NAMALWA (cell line): ENCODE measurements around the gene ZBTB33.

Source experiments
- DNase-seq: peaks from one replicate; pipeline ENCODE4 v3.0.0-alpha.2; 2015; ENCODE audit warnings: low spot score

The ZBTB33 gene

DNA sequence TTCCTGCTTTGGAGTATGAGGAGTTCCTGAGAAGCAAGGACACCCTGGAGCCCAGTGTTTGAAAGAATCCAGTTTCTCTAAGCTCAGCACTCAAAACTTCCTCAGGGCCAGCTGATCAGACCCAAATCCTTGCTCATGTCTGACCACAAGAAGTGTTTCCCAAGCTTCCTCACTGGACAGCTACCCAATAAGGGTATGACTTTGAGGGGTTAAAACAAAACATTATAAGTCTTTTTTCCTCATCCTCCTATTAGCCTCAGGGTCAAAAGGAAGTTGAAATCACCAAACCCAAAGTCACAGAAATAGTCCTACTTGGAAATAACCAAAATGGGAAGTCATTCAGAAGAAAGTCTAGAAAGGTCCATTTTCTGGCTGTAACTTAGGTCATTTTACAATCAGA lies 13.7 kb downstream of the ZBTB33 start:
- DNase-seq, result no peak

DNA sequence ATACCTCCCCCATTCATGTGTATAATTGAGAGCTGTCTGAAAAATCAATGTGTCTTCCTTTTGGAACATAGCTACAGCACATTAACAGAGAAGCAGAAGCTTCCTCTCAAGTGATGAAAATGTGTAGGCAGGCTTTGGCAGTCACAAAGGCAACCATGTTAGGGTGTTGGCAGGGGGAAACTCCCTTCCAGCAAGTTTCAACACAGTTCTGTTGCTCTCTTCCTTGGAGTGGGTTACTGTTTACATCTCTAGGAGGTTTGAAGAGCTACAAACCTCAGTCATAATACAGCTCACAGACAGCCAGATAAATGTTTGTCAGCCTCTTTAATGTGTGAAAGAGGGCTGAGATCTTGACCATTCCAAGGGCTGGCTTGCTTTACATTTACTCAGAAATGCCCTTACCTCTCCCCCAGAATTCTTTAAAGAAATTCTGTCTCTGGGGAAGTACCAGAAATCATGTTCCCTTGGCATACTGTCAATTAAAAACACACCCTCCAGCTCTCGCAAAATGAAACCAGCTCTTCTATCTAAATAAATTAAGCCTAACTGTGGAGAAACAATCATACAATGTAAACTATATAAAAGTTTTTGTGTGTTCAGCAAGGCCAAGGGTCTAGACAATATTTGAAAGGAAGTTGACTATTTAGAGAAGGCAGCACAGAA lies 18.9 kb downstream of the ZBTB33 start:
- DNase-seq, result no peak

DNA sequence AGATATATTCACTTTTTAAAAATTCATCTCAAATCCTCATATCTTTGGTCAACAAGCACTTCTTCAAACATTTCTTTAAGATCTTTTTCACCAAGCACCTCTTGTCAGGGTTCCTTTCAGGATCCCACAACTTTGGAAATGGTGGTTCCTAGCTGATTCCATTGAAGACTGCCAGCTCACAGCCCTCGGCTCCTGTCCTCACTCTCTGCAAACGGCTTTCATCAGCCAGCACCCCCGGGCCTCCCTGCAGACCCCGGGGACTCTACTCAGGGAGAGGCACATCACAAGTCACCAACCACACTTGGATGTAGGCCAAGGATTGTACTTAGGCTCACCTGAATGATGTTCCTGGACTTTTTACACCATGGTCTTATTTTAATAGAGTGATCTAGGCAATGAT lies 20.0 kb downstream of the ZBTB33 start:
- no peak for DNase-seq

- no peak for DNase-seq
Observed at GRCh38 chrX:120271218-120271617, 20.6 kb downstream of the ZBTB33 start.

DNA sequence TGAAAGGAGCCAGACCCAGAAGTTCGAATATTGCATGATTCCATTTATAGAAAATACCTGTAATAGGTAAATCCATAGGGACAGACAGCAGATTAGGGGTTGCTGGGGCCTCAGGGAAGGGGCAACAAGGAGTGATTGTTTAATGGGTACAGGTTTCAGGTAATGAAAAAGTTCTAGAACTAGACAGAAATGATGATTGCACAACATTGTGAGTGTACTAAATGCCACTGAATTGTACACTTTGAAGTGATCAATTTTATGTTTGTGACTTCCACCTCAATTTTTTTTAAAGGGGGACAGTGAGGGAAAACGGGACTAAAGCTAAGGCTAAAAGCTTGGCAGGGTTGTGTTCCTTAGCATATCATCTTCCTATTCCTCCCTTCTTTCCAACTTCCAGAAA lies 23.5 kb downstream of the ZBTB33 start:
- DNase-seq, result no peak

- no peak for DNase-seq
Observed at GRCh38 chrX:120274958-120275357, 24.3 kb downstream of the ZBTB33 start.

DNA sequence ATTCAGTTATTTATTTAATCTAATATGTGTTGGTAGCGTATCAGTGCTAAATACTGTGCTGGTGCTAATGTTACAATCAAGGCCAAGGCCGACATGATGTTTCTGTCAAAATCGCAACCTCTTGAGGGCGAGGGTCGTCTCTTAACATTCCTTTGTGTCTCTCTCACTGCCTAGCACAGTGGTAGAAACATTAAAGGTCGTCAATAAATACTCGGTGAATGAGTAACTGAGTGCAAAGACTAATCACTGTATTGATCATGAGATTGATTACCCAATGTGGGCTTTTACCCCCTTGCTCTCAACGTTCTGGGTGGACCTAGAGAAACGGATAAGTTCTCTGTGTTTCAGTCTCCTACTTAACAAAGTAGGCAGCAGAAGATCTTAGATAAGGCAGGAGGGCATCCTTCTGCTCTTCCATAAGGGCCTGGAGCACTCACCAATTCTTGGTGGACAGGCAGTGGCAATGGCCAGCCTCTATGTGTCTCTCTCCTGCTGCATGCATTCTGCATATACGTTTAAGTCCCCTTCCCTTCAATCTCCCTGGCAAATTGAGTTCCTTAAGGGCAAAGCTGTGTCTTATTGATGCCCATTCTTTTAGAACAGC lies 30.5 kb downstream of the ZBTB33 start:
- DNase-seq, result no peak

DNA sequence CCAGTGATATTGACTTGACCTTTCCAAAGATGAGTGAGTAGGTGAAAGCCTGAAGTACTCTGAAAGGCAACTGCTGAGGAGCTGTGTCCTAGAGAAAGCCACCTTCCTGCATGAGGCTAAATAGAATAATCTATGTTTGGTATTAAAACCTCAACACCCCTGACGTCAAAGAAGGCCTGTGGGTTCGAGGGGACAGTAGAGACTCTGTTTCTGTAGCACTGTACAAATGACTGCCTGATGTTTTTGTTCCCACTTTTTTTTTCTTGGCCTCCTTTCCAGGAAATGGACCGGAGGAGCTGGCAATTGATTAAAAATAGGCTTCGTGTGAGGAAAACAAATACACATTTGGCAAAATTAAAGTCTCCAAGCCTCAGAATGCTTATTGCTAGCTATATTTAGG lies 31.1 kb downstream of the ZBTB33 start:
- no peak for DNase-seq

DNA sequence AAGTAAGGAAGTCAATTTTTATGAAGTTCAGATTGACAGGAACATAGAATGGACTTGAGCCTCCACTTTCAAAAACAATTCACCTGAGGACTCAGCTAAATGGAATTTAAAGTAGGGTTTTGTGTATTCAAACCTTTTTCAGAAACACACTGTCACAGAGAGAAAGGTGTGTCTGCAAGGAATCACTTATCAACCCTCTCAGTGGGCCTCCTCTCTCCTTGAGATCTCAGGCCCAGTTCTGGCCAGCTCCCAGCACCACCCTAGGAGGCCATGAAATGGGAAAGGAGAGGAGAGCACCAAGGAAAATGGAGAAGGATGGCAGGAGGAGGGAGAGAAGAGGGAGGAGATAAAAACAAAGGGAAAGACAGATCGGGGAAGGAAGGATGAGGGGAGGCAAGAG lies 32.1 kb downstream of the ZBTB33 start:
- DNase-seq, result no peak

GRCh38 chrX:120286733-120287512 lies 36.3 kb downstream of the ZBTB33 start:
- DNase-seq, result no peak

GRCh38 chrX:120287513-120288112 lies 37.0 kb downstream of the ZBTB33 start:
- DNase-seq, result no peak

DNA sequence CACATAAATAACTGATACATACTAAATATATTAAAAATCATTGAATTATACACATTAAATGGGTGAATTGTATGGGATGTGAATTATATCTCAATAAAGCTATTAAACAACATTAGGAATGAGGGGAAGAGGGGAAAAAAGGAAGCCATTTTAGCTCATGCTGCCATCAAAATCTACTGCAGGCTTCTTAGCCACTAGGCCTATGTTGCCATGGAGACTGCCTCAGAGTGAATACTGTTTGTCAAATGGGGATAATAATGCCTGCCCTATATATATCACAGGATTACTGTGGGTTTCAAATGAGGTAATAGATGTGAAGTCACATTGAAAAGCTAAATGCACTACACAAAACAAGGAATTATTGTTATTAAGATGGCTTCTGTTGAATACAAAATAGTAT lies 39.5 kb downstream of the ZBTB33 start:
- no peak for DNase-seq

DNA sequence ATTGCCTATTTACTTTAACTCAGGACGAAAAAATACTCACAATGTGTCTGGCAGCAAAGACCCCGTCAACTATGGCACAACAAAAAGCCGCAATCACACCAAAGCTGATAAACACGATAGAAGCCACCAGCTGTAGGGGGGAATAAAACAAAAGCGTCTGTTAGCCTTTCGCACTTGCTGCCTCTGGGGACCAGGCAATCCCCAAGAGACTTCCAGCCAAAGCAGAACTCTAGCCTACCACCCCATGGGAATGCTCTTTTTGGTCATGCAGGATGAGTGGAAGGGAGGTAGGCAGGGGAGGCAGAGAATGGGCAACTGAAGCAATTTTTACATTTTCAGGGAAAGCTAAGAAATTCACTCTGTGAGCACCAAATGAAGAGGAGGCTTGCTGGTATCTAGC lies 40.6 kb downstream of the ZBTB33 start:
- DNase-seq, result no peak

GRCh38 chrX:120293015-120293414 lies 42.4 kb downstream of the ZBTB33 start:
- DNase-seq, result no peak

DNA sequence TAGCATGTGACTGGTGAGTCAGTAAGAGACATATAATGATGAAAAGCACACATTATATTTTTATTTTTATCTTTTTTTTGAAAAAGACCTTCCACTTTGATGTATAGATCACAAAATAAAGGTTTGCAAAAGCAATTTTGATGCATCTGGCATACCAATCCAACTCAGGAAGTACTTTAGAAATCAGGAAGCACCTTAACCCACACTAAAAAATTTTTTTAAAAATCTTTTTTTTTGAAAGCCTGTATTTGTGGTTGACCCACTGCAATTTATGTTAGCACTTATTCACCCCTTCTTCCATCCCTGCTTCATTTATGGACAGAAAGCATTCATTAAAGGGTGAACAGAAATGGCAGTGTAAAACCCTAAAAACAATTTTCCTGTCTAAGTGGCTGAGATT lies 44.0 kb downstream of the ZBTB33 start:
- DNase-seq, result no peak

DNA sequence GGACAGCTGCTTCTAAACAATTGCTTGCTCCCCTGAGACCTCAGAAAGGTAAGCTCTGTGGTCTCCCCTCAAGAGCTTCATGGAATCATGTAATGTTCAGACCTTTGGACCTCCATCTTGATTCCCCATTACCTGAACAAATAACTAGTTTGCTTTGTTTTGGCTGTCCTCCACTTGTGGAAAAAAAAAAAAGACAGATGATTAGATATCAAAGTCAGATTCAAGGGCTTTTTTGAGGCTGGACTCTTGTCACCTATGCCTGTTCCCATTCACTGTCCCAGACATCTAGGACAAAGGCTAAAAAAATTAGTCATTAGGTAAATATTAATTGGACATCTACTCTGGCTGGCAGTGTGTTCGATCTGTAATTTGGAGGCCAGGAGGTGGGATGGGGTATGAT lies 47.3 kb downstream of the ZBTB33 start:
- DNase-seq, result no peak

DNA sequence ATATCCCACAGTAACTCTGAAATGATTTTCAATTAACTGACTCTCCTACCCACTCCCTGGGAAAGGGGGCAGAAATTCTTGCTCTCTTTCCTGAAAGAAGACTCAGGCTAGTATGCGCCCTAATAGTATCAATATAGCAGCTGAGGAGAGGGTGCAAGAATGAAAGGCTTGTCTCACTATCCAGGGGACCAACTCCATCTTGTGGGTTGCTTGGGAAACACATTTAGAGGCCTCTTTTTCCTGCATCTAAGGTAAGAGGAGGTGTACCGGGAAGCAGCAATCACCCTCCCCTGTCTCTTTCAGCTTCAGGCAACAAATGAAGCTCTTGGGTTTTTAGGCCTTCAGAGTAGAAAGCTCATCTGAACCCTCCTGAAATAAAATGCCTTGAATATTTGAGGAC lies 49.3 kb downstream of the ZBTB33 start:
- DNase-seq, result no peak

DNA sequence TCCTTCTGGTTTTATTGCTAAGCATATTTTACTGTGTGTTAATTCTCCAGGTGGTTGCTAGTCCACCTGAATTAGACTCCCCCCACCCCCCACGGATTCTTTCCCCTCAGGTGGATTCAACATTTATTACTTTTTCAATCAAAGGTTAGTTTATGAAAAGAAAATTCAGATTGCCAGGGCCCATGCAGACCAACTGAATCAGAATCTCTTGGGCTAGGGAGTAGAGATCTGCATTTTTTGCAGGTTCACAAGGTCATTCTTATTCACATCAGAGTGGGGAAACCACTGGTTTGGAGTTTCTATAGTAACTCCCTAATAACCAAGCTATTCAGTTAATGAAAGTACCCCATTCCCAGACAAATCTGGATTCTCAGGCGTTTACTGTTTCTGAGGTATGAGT lies 50.9 kb downstream of the ZBTB33 start:
- DNase-seq, result no peak

DNA sequence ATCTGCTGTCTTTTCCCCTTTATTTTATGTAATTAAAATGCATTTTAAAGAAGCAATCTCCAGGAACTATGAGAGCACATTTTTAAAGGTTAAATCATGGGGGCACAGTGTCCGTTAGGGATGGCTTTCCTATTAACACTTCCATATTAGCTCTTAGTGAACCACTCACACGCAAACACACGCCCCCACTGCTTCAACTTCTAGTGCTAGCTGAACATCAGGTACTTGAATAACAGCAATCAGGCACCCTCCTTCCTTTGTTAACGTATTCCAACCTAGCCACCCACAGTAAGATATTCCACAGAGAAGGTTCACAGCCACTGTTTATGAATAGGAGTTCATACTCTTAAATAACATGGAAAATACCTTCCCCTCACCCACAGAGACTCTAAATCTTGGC lies 51.3 kb downstream of the ZBTB33 start:
- DNase-seq, result peak; percentile 11

- DNase-seq, result peak; percentile 65
Observed at GRCh38 chrX:120302434-120302833, 51.8 kb downstream of the ZBTB33 start.

GRCh38 chrX:120304256-120304655 lies 53.6 kb downstream of the ZBTB33 start:
- DNase-seq, result no peak

GRCh38 chrX:120305531-120306141 lies 55.0 kb downstream of the ZBTB33 start:
- no peak for DNase-seq

DNA sequence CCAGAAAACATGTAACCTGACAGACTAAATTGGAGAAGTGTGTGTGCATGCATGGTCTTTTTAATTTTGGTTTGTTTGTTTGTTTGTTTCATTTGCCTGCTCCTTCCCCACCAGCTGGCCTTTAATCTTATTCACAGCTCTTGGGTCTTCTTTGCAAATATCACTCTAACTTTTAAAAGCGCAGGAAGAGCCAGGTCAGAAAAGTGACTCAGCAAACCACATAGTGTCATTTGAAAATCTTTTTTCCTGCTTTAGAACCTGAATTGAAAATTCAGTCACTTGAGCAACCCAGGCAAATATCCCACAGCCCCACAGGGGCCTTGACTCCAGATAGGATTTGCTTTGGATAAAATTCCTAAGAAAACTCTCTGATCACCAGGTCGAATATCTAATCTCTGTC lies 56.0 kb downstream of the ZBTB33 start:
- DNase-seq, result no peak
